Motor neuron (in vitro differentiated cells): ENCODE data around the gene TSPEAR. TPM values are rescaled to one million over a fixed set of nuclear protein-coding genes. Genes with fewer than 3 reads are reported as not detected.

Experiments
- ATAC-seq, 8 experiments: fragments of 200-7000 bp; cut with Tn5 transposase; replicated peaks in 6 of 8; 2 replicates each; pipeline ENCODE4 v1.8.0; 2021; ENCODE audit warnings: mild to moderate bottlenecking in 8 of 8, moderate library complexity in 8 of 8
- H3K27ac ChIP-seq, 2 donors: fragments of 250-450 bp; sonication (Bioruptor Pico); 2 replicates each; pipeline ENCODE4 v1.9.0; 2021; ENCODE audit warnings: antibody characterized with exemption in 2 of 2, mild to moderate bottlenecking in 2 of 2, moderate library complexity in 1 of 2
- H3K4me1 ChIP-seq, 2 donors: fragments of 250-450 bp; sonication (Bioruptor Pico); replicated peaks in 1 of 2; 2 replicates each; pipeline ENCODE4 v1.6.1; 2021; ENCODE audit warnings: antibody characterized with exemption in 2 of 2, mild to moderate bottlenecking in 2 of 2, moderate library complexity in 1 of 2
- H3K4me3 ChIP-seq, 5 donors: fragments of 250-450 bp; sonication (Bioruptor Pico); 2 replicates each; pipeline ENCODE4 v1.9.0; 2021; ENCODE audit warnings: antibody characterized with exemption in 5 of 5, mild to moderate bottlenecking in 5 of 5, moderate library complexity in 4 of 5
- WGBS, 10 experiments: fragments of 450-650 bp; shearing (Covaris generic); methylation state at CpG; one replicate each; pipeline ENCODE4 v1.0.0; 2022; 5-methylcytosine and 5-hydroxymethylcytosine counted together
- in situ Hi-C, 9 experiments: fragments of 400-800 bp; cut with MboI; loops; one replicate each; pipeline ENCODE4 v1.15.0; 2021; ENCODE audit warnings: low sequenced_read_pairs in 9 of 9, low pct_unique_long_range_greater_than_20kb in 2 of 9; ENCODE audit not compliant: unreplicated experiment in 9 of 9
- total RNA-seq, 8 experiments: library from RNA; unstranded; fragments of 300-600 nt; gene quantifications; 2 replicates each; pipeline versions ENCODE4 v1.2.3 to v1.2.4, GENCODE V29; 2022

TSPEAR gene
- total RNA-seq, 8 experiments from 2014 or later, result 0.21 to 0.66 (median 0.31) TPM; not detected in 1

DNA sequence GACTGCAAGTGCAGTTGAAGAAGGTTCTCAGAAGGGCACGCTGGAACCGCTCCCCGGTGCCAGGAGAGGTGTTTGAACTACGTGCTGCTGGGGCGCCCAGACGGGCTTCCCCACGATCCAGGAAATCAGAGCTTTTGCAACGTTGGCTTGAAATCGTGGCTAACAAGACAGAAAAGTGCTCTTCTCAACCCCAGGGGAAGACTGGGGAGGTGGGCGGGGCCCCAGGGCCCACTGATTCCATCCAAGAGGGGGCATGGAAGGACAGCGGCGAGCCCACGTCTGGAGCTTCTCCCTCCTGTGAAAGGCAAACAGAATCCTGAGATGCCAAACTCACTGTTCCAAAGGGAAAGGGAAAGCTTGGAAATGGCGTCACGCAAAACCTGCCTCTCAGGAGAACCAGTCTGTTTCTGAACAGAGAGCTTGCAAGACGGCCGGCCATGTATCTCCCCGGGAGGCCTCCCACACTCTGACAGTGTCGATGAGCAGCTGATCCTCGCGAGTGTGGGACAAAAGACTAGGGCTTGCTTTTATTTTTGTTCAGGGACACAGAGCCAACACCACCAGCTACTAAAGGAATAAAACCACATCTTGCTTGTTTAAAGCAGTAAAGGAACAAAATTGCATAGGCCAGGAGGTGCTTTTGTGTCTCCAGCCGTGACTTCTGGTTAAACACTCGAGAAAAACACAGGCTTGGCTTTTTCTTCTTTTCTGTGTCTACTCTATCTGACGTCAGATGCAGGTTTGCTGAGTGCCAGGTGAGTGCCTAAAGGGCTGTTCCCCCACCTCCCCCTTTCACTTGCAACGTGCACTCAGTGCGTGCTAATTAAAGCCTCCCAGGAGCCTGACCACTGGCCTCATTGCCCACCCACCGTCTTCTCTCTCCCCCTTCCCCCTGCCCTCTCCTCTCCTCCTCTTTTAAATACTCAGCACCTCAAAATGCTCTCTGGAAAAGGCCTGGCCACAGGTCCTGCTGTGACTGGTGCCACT is 214.5 kb downstream of the TSPEAR start:
- ATAC-seq, result peak in 5 of 8 experiments; percentile 68 to 78 (median 73)
- peak overlapping the region; percentile 7 to 57 for H3K27ac ChIP-seq
- in situ Hi-C loops, result loop anchor here in 1 of 9 experiments (25.0 kb wide), 1 partner anchor 290 kb away; no protein-coding TSS in a partner anchor
- peaks cover 23 to 27% of the 10 kb centered on the region in 2 donors for H3K4me1 ChIP-seq
- 0 to 60% (median 46%) methylated on average over 1 to 21 of the region's 27 CpGs; no CpG with 5 or more reads in 4 of the 10 experiments for WGBS, 10 experiments
- no peak overlapping the region for H3K4me3 ChIP-seq

DNA sequence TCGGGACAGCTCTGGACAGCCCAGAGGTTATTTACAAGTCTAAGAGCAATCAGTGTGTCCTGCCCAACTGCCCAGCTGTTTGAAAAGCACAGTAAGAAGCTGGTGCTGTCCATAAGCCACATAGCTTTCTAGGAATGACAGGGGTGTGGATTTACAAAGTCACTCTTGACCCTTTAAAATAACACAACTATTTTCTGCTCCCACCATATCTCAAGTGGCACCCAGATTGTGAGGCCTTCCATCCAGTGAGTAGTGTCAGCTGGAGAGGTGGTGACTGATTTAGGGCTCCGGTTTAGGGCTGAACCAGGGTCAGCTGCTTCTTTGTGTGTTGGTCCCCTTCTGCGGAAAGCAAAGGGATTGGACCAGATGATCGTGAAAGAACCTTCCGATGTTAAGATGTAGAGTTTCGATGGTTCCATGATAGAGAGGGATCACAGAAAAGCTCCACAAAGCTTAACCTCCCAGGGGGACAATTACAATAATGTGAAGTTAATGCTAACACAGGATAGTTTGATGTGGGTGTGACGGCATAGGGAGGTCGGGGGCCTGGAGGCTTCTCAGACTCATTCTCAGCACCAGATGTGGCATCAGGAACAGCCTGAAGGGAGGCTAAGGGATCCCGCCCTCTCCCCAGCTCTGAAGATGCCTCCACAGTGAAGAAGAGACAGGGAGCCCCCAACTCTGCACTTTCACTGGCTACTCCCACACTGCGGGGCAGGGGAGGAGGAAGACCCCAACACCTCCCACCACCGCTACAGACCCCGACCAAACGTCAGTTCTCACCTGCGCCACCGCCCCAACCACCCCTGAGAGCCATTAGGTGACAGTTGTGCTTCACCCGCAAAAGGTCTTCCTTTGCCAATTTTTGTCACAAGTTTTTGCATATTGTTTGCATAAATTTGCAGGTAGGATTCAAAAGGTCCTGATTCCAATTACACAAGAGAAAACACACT is 215.5 kb downstream of the TSPEAR start:
- peaks cover 23 to 27% of the 10 kb centered on the region in 2 donors for H3K4me1 ChIP-seq
- 10 to 100% (median 59%) methylated on average over 1 to 12 of the region's 16 CpGs; no CpG with 5 or more reads in 2 of the 10 experiments for WGBS, 10 experiments
- in situ Hi-C loops, result loop anchor here in 1 of 9 experiments (25.0 kb wide), 1 partner anchor 291 kb away; no protein-coding TSS in a partner anchor
- ATAC-seq, result peak in 2 of 8 experiments; percentile 55 to 84
- no peak overlapping the region for H3K4me3 ChIP-seq
- no peak overlapping the region for H3K27ac ChIP-seq

DNA sequence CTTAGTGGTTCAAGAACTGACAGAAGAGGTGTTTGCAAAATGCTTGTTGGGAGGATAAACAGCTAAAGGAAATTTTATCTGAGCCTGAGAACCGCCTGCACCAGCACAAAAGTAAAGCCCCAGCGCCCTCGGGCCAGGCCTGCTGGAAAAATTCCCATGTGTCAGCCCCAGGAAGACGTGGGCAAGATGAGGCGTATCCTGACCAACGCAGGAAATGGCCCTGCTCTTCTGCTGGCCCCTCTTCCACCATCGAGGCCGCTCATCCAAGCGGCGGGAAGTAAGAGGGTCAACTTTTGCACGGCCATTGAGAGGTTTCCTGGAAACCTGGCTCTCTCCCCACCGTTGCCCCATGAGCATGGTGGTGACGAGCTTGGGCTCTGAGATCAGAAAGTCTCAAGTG is 216.4 kb downstream of the TSPEAR start:
- WGBS, 10 experiments, result 6 to 100% (median 90%) methylated on average over 1 to 5 of the region's 13 CpGs; no CpG with 5 or more reads in 3 of the 10 experiments
- peaks cover 23 to 27% of the 10 kb centered on the region in 2 donors for H3K4me1 ChIP-seq
- in situ Hi-C loops, result loop anchor here in 1 of 9 experiments (25.0 kb wide), 1 partner anchor 292 kb away; no protein-coding TSS in a partner anchor
- H3K4me3 ChIP-seq, result no peak overlapping the region
- H3K27ac ChIP-seq, result no peak overlapping the region
- no peak for ATAC-seq

DNA sequence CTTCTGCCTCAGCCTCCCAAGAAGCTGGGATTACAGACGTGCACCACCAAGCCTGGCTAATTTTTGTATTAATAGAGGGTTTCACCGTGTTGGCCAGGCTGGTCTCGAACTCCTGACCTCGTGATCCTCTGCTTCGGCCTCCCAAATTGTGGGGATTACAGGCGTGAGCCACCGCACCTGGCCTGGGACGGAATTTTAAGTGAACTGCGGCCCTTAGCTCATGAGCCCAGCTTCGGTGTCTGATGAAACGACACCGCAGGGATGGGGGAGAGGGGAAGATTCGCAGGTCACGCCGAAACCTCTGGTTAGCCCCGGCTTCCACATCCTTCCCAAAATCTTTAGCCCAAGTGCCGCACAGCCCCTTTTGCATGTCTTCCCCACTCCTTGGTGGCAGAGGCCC is 217.0 kb downstream of the TSPEAR start:
- ATAC-seq, result no peak
- no peak overlapping the region for H3K4me3 ChIP-seq
- 24 to 100% (median 71%) methylated on average over 1 to 15 of the region's 17 CpGs; no CpG with 5 or more reads in 5 of the 10 experiments for WGBS, 10 experiments
- H3K4me1 ChIP-seq, result peaks cover 23 to 27% of the 10 kb centered on the region in 2 donors
- H3K27ac ChIP-seq, result no peak overlapping the region
- in situ Hi-C loops, result loop anchor here in 1 of 9 experiments (25.0 kb wide), 1 partner anchor 293 kb away; no protein-coding TSS in a partner anchor

DNA sequence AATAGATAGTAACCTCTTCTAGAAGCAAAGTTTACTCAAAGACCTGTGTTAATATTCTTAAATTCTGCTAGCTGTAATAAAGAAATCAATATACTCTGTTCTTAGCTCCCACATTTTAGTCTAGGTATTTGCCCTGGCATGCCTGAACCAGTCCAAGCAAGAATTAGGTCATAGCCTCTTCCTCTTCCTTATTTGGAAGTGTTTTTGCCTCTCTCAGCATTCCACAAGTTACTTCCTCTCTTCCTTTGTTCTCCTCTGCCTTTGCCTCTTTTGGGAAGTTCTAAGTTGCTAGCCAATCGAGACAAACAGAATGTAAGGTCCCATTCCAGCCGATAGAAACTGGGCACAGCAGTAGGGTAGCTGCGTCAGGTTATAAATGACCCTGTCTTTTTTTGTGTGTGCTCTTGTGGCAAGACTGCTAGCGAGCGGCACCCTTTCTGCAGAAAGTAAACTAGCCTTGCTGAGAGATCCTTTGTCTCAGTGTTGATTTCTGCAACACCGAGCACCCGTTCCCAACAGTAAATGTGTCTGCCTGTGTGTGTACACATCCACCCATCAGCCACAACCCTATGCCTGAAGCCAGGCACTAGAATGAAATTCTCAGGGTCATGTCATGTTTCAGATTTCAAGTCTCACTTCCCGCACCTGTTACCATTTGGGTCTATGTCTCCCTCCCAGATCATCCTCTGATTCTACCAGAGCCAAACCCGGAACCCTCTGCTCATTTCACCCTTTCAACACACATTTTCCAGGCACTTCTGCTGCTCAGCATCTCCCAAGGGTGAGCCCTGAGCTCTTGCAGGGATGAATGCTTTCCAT is 218.6 kb downstream of the TSPEAR start:
- Histone ChIP-seq H3K27ac (no peak overlapping the region), H3K4me1 (peaks cover 19 to 23% of the 10 kb centered on the region in 2 donors), H3K4me3 (no peak overlapping the region)
- WGBS, 10 experiments, result 32 to 100% (median 89%) methylated on average over 2 to 8 of the region's 9 CpGs; no CpG with 5 or more reads in 4 of the 10 experiments
- no peak for ATAC-seq
- in situ Hi-C loops, result loop anchor here in 1 of 9 experiments (25.0 kb wide), 1 partner anchor 295 kb away; no protein-coding TSS in a partner anchor

DNA sequence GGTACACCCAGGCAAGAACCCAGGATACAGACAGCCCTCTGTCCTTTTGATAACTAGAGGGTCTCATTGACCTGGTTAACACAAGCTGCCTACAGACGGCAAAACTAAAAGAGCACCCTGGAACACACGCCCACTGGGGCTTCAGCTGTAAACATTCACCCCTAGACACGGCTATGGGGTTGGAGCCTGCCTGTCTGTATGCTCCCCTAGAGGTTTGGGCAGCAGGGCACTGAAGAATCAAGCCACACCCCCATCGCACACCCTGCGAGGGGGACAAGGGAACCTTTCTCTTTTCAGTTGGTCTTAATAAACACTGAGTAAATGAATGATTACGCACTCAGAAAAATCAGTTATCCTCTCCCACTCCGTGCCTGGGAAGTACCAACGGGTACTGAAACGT is 220.6 kb downstream of the TSPEAR start:
- no peak for ATAC-seq
- H3K4me3 ChIP-seq, result no peak overlapping the region
- H3K4me1 ChIP-seq, result peaks cover 2 to 4% of the 10 kb centered on the region in 2 donors
- H3K27ac ChIP-seq, result no peak overlapping the region
- WGBS, 10 experiments, result 60 to 99% (median 85%) methylated on average over 1 to 9 of the region's 9 CpGs; no CpG with 5 or more reads in 3 of the 10 experiments
- in situ Hi-C loops, result loop anchor here in 1 of 9 experiments (25.0 kb wide), 1 partner anchor 296 kb away; no protein-coding TSS in a partner anchor

DNA sequence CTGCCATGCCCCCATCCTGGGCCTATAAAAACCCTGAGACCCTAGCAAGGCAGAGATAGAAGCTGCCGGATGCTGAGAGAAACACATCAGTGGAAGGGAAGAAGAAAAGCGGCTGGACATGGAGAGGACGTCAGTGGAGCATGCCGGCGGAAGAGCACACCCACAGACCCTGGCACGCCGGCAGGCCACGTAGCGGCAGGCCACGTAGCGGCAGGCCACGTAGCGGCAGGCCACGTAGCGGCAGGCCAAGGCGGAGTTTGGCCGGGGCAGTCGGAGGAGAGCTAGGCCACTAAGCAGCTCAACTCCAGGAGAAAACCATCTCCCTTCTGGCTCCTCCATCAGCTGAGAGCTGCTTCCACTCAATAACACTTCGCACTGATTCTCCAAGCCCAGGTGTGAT is 221.0 kb downstream of the TSPEAR start:
- 60 to 98% (median 92%) methylated on average over 2 to 13 of the region's 19 CpGs; no CpG with 5 or more reads in 2 of the 10 experiments for WGBS, 10 experiments
- H3K27ac ChIP-seq, result no peak overlapping the region
- no peak for ATAC-seq
- no peak overlapping the region for H3K4me3 ChIP-seq
- in situ Hi-C loops, result loop anchor here in 1 of 9 experiments (25.0 kb wide), 1 partner anchor 297 kb away; no protein-coding TSS in a partner anchor
- H3K4me1 ChIP-seq, result no peaks in the 10 kb centered on the region

DNA sequence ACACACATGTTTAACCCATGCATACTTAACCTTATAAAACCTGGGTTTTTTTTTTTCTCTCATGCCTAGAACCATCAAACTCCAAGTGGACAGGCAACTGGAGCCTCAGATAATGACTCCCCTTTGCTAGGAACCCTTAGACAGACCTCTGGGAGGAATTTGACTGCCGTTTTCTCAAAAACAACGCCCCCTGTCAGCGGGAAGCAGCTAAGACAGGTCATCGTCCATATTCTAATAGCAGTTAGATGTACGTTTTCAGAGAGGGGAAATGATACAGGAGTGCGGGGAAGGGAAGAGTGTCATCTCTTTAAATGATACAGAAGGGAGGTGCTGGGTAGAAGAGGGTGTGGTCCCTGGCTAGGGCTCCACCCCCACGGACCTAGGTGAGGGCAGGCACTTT is 221.4 kb downstream of the TSPEAR start:
- in situ Hi-C loops, result loop anchor here in 1 of 9 experiments (25.0 kb wide), 1 partner anchor 297 kb away; no protein-coding TSS in a partner anchor
- no peak for ATAC-seq
- 0 to 60% (median 27%) methylated on average over 1 to 6 of the region's 7 CpGs; no CpG with 5 or more reads in 2 of the 10 experiments for WGBS, 10 experiments
- Histone ChIP-seq H3K4me3 (no peak overlapping the region), H3K27ac (no peak overlapping the region), H3K4me1 (no peaks in the 10 kb centered on the region)

DNA sequence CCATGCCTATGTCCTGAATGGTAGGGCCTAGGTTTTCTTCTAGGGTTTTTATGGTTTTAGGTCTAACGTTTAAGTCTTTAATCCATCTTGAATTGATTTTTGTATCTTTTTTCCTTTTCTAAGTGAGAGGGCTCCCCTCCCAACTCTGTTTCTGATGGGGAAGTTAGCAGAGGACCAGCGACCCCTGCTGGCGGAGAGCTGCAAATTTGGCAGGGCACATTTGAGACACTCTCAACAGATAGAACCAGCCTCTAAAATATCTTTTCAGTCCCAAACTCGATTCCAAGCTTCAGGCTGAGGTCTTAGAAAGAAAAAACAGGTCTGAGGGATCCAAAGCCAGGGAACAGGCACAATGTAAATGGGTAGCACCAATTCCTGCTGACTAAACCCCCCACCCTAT is 223.5 kb downstream of the TSPEAR start:
- in situ Hi-C loops, result loop anchor here in 1 of 9 experiments (25.0 kb wide), 1 partner anchor 299 kb away; no protein-coding TSS in a partner anchor
- no peaks in the 10 kb centered on the region for H3K4me1 ChIP-seq
- H3K27ac ChIP-seq, result no peak overlapping the region
- WGBS, 10 experiments, result 0 to 61% (median 16%) methylated on average over 1 to 3 of the region's 4 CpGs; no CpG with 5 or more reads in 4 of the 10 experiments
- peak in 2 of 8 experiments; percentile 35 to 42 for ATAC-seq
- H3K4me3 ChIP-seq, result no peak overlapping the region

DNA sequence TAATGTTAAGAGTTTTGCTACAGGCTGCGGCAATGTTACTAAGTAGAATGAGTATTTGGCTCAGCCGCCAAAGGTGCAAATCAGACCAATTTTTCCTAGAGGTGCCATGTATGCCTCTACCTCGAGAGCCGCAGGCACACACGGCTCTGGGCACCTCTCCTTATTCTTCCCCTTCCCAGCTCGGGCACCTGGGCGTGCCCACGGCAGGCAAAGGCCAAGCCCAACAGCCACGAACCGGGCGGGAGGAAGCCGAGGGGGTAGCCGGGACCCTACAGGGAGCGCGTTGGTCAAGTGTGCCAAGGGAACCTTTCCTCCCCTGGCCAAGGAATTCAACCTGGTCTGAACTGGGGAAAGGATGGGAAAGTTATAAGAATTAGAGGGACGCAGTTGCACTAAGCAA is 225.1 kb downstream of the TSPEAR start:
- peak overlapping the region; percentile 32 to 65 (median 50) for H3K4me3 ChIP-seq
- in situ Hi-C loops, result loop anchor here in 1 of 9 experiments (25.0 kb wide), 1 partner anchor 301 kb away; no protein-coding TSS in a partner anchor
- no peaks in the 10 kb centered on the region for H3K4me1 ChIP-seq
- H3K27ac ChIP-seq, result no peak overlapping the region
- no peak for ATAC-seq
- WGBS, 10 experiments, result 33 to 66% (median 55%) methylated on average over 5 to 11 of the region's 16 CpGs; no CpG with 5 or more reads in 7 of the 10 experiments

DNA sequence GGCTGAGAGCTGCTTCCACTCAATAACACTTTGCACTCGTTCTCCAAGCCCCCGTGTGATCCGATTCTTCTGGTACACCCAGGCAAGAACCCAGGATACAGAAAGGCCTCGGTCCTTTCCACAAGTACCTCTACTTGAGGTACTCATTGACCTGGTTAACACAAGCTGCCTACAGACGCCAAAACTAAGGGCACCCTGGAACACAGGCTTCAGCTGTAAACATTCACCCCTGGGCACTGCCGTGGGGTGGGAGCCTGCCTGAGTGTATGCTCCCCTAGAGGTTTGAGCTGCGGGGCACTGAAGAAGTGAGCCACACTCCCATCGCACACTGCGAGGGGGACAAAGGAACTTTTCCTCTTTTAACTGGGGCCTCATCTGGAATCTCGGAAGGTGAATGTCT is 225.6 kb downstream of the TSPEAR start:
- Histone ChIP-seq H3K27ac (no peak overlapping the region), H3K4me3 (peak overlapping the region; percentile 32 to 65 (median 50)), H3K4me1 (no peaks in the 10 kb centered on the region)
- in situ Hi-C loops, result loop anchor here in 1 of 9 experiments (25.0 kb wide), 1 partner anchor 302 kb away; no protein-coding TSS in a partner anchor
- 40 to 66% (median 61%) methylated on average over 2 to 3 of the region's 10 CpGs; no CpG with 5 or more reads in 6 of the 10 experiments for WGBS, 10 experiments
- peak in 6 of 8 experiments; percentile 16 to 30 (median 23) for ATAC-seq
